Neural progenitor cell (in vitro differentiated cells): Measurements from ENCODE around the gene BBS9.

Experiments used
- EZH2 ChIP-seq: fragments of 200-600 bp; sonication (generic); IDR thresholded peaks from 2 replicates; pipeline ENCODE4 v1.6.1; 2017; ENCODE audit warnings: antibody characterized with exemption, mild to moderate bottlenecking, moderate library complexity
- EZH2phosphoT487 ChIP-seq: fragments of 200-600 bp; sonication (generic); IDR thresholded peaks from 2 replicates; pipeline ENCODE4 v1.6.1; 2017; ENCODE audit warnings: antibody characterized with exemption
- TF ChIP-seq, protein P1 (sequence below): fragments of 200-600 bp; sonication (generic); IDR thresholded peaks from 2 replicates; pipeline ENCODE4 v1.5.1; 2017; ENCODE audit warnings: antibody characterized with exemption, mild to moderate bottlenecking

DNA sequence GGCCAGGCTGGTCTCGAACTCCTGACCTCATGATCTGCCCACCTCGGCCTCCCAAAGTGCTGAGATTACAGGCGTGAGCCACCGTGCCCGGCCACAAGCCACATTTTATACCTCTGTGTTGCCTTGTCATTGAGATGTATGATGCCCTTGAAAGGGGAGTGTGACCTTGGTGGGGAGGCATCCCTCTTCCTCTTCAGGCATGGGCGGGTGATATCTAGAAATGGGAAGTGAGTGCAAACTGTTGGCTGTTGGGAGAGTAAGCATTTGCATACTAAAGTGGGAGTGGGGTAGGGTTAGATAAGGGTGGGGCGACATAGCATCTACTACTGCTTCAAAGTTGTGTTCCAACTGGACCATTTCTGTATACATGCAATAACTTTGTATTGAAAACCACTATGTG lies 40.2 kb upstream of the BBS9 start:
- TF ChIP-seq, protein P1, sequence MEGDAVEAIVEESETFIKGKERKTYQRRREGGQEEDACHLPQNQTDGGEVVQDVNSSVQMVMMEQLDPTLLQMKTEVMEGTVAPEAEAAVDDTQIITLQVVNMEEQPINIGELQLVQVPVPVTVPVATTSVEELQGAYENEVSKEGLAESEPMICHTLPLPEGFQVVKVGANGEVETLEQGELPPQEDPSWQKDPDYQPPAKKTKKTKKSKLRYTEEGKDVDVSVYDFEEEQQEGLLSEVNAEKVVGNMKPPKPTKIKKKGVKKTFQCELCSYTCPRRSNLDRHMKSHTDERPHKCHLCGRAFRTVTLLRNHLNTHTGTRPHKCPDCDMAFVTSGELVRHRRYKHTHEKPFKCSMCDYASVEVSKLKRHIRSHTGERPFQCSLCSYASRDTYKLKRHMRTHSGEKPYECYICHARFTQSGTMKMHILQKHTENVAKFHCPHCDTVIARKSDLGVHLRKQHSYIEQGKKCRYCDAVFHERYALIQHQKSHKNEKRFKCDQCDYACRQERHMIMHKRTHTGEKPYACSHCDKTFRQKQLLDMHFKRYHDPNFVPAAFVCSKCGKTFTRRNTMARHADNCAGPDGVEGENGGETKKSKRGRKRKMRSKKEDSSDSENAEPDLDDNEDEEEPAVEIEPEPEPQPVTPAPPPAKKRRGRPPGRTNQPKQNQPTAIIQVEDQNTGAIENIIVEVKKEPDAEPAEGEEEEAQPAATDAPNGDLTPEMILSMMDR = no peak
- TF ChIP-seq EZH2 = no peak
- TF ChIP-seq EZH2phosphoT487 = no peak
